ENCODE data around the gene CFAP45. TPM values are rescaled to one million over a fixed set of nuclear protein-coding genes. Genes with fewer than 3 reads are reported as not detected.

The CFAP45 gene
- total RNA-seq, 6 experiments from 2014 or later = 0.94 to 2.5 (median 1.2) TPM

GRCh38 chr1:159938211-159938852 is 38.4 kb upstream of the CFAP45 start:
- peak; percentile 9 for DNase-seq
- Mint-ChIP-seq H3K27ac (no peak overlapping the region), H3K4me1 (ENCODE audit: low read depth) (peaks cover 7% of the 10 kb centered on the region; the same call in 1 of the 2 replicates), H3K4me3 (no peak overlapping the region), H3K36me3 (ENCODE audit: low read depth) (no peaks in the 10 kb centered on the region), H3K27me3 (ENCODE audit: insufficient read depth) (peaks cover 24% of the 10 kb centered on the region), H3K9me3 (no peaks in the 10 kb centered on the region)
- TF ChIP-seq, protein P1, sequence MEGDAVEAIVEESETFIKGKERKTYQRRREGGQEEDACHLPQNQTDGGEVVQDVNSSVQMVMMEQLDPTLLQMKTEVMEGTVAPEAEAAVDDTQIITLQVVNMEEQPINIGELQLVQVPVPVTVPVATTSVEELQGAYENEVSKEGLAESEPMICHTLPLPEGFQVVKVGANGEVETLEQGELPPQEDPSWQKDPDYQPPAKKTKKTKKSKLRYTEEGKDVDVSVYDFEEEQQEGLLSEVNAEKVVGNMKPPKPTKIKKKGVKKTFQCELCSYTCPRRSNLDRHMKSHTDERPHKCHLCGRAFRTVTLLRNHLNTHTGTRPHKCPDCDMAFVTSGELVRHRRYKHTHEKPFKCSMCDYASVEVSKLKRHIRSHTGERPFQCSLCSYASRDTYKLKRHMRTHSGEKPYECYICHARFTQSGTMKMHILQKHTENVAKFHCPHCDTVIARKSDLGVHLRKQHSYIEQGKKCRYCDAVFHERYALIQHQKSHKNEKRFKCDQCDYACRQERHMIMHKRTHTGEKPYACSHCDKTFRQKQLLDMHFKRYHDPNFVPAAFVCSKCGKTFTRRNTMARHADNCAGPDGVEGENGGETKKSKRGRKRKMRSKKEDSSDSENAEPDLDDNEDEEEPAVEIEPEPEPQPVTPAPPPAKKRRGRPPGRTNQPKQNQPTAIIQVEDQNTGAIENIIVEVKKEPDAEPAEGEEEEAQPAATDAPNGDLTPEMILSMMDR (IDR thresholded peaks at IDR 0.05) = no peak

DNA sequence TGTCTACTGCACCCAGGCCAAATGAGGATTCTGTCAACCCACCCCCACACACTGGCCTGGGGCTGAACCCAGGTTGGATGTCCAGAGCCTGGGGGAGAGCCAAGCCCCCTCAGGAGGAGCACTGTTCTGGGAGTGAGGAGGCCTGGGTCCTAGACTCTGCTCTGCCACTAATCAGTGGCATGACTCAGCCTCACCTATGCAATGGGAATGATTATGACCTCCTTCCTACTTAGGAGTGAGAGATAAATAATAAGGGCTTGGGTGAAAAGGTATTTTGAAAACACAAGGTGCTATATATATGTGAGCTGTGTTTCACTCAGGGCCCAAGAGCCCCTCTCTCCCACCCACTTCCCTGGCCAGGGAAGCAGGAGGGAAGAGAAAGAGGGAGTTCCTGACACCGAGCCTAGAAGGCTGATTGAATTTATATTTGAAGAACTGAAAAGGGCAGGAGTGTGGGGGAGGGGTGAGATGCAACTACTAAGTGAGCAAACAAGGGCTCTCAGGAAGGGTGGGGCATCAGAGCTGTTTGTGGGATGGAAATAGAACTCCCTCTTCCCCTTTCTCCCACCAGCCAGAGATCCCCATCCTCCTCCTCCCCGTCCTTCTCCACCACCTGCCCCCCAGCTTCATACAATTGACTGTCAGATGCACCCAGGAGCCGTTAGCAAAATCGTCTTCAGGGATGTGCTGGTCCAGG is 37.2 kb upstream of the CFAP45 start:
- DNase-seq = no peak
- Mint-ChIP-seq H3K9me3 (no peaks in the 10 kb centered on the region), H3K27me3 (ENCODE audit: insufficient read depth) (peaks cover 23% of the 10 kb centered on the region), H3K4me3 (no peak overlapping the region), H3K36me3 (ENCODE audit: low read depth) (no peaks in the 10 kb centered on the region), H3K4me1 (ENCODE audit: low read depth) (peaks cover 7% of the 10 kb centered on the region; the same call in 1 of the 2 replicates), H3K27ac (no peak overlapping the region)
- TF ChIP-seq, protein P1 (IDR thresholded peaks at IDR 0.05) = no peak

GRCh38 chr1:159936273-159936904 is 36.4 kb upstream of the CFAP45 start:
- DNase-seq = no peak
- no peaks in the 10 kb centered on the region for H3K9me3 Mint-ChIP-seq
- no peak overlapping the region for H3K4me3 Mint-ChIP-seq
- peaks cover 7% of the 10 kb centered on the region; the same call in 1 of the 2 replicates for H3K4me1 Mint-ChIP-seq (ENCODE audit: low read depth)
- H3K27ac Mint-ChIP-seq = no peak overlapping the region
- no peaks in the 10 kb centered on the region for H3K36me3 Mint-ChIP-seq (ENCODE audit: low read depth)
- TF ChIP-seq, protein P1 (IDR thresholded peaks at IDR 0.05) = peak; percentile 100
- H3K27me3 Mint-ChIP-seq (ENCODE audit: insufficient read depth) = peaks cover 23% of the 10 kb centered on the region

DNA sequence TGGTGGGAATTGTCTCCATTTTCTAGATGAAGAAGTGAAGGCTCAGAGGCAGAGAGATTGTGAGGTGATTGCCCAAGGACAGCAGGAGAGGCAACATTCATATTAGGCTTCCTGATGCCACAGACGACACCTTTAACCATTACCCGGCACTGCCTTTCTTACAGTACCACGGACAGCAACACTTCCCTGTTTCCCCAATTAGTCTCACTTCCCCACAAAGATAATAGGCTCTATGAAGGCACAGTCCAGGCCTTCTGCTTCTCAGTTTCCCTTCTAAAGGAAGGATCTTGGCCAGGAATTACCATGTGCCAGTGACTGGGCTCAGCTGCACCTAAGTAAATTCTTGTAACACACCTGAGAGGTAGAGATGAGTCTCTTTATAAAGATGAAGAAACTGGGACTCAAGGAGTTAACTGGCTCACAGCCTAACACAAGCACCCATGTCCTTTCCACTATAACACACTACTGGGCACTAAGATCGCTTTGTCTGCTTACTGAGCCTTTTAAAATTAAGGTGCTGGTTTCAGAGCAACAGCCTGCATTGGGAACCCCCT is 35.8 kb upstream of the CFAP45 start:
- DNase-seq = no peak
- H3K36me3 Mint-ChIP-seq (ENCODE audit: low read depth) = no peaks in the 10 kb centered on the region
- H3K27ac Mint-ChIP-seq = no peak overlapping the region
- H3K4me1 Mint-ChIP-seq (ENCODE audit: low read depth) = peaks cover 7% of the 10 kb centered on the region; the same call in 1 of the 2 replicates
- H3K9me3 Mint-ChIP-seq = no peaks in the 10 kb centered on the region
- TF ChIP-seq, protein P1 (IDR thresholded peaks at IDR 0.05) = no peak
- no peak overlapping the region for H3K4me3 Mint-ChIP-seq
- H3K27me3 Mint-ChIP-seq (ENCODE audit: insufficient read depth) = peaks cover 21% of the 10 kb centered on the region

GRCh38 chr1:159935305-159935704 is 35.3 kb upstream of the CFAP45 start:
- TF ChIP-seq, protein P1 (IDR thresholded peaks at IDR 0.05) = no peak
- Mint-ChIP-seq H3K4me3 (no peak overlapping the region), H3K27ac (no peak overlapping the region), H3K36me3 (ENCODE audit: low read depth) (no peaks in the 10 kb centered on the region), H3K9me3 (no peaks in the 10 kb centered on the region), H3K4me1 (ENCODE audit: low read depth) (peaks cover 7% of the 10 kb centered on the region; the same call in 1 of the 2 replicates), H3K27me3 (ENCODE audit: insufficient read depth) (peaks cover 21% of the 10 kb centered on the region)
- DNase-seq = no peak
